Measurements from ENCODE around the gene TLE4.

DNA sequence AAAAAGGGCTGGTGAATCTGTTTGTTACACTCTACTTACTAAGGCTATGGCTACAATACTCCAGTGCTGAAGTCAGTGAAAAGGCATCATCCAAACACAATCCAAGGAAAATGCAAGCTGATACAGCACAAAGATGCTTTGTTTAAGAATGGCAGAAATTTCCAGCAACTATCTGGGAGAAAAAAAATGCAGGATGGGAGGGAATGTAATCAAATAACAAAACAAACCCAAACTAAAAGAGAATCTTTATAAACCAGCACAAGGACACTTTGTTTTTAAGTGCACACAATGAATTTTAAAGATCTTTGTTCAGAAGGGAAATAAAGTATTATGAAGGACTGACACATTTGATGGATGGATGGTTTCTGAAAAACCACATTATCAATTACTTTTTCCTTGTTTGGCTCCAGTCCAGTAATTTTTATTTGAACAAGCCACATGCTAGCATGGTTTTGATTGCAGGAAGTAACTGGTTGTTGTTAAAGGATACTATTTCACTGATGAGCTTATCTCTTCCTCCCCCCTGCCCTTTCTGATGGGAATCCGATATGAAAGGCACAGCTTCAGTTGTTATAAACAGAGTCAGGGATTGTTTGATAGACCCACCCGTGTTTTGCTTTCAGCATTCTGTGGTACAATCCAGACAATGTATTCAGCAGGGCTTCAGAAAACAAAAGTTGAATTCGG lies 12.1 kb upstream of the TLE4 start:
- TF ChIP-seq POLR2AphosphoS5 (IDR thresholded peaks at IDR 0.05) (no peak), POLR2A (IDR thresholded peaks at IDR 0.05) (no peak)
- TF ChIP-seq, protein P1, sequence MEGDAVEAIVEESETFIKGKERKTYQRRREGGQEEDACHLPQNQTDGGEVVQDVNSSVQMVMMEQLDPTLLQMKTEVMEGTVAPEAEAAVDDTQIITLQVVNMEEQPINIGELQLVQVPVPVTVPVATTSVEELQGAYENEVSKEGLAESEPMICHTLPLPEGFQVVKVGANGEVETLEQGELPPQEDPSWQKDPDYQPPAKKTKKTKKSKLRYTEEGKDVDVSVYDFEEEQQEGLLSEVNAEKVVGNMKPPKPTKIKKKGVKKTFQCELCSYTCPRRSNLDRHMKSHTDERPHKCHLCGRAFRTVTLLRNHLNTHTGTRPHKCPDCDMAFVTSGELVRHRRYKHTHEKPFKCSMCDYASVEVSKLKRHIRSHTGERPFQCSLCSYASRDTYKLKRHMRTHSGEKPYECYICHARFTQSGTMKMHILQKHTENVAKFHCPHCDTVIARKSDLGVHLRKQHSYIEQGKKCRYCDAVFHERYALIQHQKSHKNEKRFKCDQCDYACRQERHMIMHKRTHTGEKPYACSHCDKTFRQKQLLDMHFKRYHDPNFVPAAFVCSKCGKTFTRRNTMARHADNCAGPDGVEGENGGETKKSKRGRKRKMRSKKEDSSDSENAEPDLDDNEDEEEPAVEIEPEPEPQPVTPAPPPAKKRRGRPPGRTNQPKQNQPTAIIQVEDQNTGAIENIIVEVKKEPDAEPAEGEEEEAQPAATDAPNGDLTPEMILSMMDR (IDR thresholded peaks at IDR 0.05), result no peak
